ENCODE data around the gene FLYWCH1.

FLYWCH1 gene

DNA sequence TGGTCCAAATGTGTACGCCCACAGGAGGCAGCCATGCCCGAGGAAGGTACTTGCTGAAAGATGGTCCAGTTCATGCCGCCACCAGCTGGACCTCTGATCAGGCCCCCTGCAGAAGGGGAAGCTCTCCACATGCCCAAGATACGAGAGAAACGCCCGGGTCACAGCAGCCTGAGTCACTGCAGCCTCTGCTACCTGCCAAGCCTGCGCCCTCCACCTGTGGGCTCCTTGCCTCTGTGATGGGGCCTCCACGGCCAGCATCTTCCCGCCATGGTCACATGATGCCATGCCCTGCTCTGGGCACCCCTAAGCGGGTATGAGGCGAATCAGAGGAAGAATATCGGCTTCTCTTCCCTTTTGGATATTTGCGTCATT is 38.6 kb downstream of the FLYWCH1 start:
- DNase-seq, result no peak
- peaks cover 3% of the 10 kb centered on the region for H3K27me3 Mint-ChIP-seq (ENCODE audit: low read depth, poor library complexity)
- TF ChIP-seq, protein P1, sequence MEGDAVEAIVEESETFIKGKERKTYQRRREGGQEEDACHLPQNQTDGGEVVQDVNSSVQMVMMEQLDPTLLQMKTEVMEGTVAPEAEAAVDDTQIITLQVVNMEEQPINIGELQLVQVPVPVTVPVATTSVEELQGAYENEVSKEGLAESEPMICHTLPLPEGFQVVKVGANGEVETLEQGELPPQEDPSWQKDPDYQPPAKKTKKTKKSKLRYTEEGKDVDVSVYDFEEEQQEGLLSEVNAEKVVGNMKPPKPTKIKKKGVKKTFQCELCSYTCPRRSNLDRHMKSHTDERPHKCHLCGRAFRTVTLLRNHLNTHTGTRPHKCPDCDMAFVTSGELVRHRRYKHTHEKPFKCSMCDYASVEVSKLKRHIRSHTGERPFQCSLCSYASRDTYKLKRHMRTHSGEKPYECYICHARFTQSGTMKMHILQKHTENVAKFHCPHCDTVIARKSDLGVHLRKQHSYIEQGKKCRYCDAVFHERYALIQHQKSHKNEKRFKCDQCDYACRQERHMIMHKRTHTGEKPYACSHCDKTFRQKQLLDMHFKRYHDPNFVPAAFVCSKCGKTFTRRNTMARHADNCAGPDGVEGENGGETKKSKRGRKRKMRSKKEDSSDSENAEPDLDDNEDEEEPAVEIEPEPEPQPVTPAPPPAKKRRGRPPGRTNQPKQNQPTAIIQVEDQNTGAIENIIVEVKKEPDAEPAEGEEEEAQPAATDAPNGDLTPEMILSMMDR (IDR thresholded peaks at IDR 0.05), result no peak

DNA sequence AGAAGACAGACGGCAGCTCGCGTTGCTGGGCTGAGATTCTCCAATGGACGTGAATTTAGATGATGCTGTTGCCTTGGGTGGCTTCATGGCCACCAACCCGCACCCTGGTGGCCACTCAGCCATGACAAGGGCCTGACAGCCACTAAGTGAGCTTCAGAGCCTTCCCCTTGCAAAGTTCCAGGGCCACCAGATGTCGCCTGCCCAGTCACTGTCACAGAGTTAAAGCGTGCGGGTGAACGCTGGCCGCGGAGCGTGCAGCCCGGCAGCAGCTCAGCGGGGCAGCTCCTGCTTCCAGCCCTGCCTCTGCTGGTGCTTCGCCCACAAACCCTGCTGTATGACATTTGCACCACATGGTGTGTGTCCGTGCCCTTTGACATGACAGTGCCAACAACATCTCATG is 39.0 kb downstream of the FLYWCH1 start:
- H3K27me3 Mint-ChIP-seq (ENCODE audit: low read depth, poor library complexity), result peaks cover 3% of the 10 kb centered on the region
- TF ChIP-seq, protein P1 (IDR thresholded peaks at IDR 0.05), result no peak
- peaks cover 14% of the 10 kb centered on the region for H3K36me3 Mint-ChIP-seq (ENCODE audit: low read depth)
- DNase-seq, result no peak
- no peak overlapping the region for H3K27ac Mint-ChIP-seq
- no peak overlapping the region for H3K4me3 Mint-ChIP-seq
- peaks cover 17% of the 10 kb centered on the region for H3K4me1 Mint-ChIP-seq
- H3K9me3 Mint-ChIP-seq, result peaks cover 6% of the 10 kb centered on the region

More for the DNA sequence above, 38.6 kb downstream of the FLYWCH1 start:
- peaks cover 6% of the 10 kb centered on the region for H3K9me3 Mint-ChIP-seq
- no peak overlapping the region for H3K4me3 Mint-ChIP-seq
- no peak overlapping the region for H3K27ac Mint-ChIP-seq
- peaks cover 17% of the 10 kb centered on the region for H3K4me1 Mint-ChIP-seq
- peaks cover 14% of the 10 kb centered on the region for H3K36me3 Mint-ChIP-seq (ENCODE audit: low read depth)

DNA sequence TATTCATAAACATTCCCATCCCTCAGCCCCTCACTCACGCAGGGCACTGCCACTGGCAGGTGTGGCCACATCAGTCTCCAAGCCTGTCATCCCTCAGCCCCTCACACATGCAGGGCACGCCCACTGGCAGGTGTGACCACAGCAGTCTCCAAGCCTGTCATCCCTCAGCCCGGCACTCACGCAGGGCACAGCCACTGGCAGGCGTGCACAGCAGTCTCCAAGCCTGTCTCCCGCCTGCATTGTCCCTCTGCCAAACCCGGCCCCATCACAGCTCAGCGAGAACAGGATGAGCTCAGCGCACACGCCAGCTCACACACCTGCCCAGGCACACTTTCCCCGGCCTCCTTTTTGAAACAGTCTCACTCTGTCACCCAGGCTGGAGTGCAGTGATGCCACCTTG is 40.9 kb downstream of the FLYWCH1 start:
- no peak for DNase-seq
- peaks cover 4% of the 10 kb centered on the region for H3K36me3 Mint-ChIP-seq (ENCODE audit: low read depth)
- H3K9me3 Mint-ChIP-seq, result no peaks in the 10 kb centered on the region
- no peak overlapping the region for H3K4me3 Mint-ChIP-seq
- TF ChIP-seq, protein P1 (IDR thresholded peaks at IDR 0.05), result no peak
- H3K27ac Mint-ChIP-seq, result no peak overlapping the region
- peaks cover 27% of the 10 kb centered on the region for H3K4me1 Mint-ChIP-seq
- peaks cover 3% of the 10 kb centered on the region for H3K27me3 Mint-ChIP-seq (ENCODE audit: low read depth, poor library complexity)

DNA sequence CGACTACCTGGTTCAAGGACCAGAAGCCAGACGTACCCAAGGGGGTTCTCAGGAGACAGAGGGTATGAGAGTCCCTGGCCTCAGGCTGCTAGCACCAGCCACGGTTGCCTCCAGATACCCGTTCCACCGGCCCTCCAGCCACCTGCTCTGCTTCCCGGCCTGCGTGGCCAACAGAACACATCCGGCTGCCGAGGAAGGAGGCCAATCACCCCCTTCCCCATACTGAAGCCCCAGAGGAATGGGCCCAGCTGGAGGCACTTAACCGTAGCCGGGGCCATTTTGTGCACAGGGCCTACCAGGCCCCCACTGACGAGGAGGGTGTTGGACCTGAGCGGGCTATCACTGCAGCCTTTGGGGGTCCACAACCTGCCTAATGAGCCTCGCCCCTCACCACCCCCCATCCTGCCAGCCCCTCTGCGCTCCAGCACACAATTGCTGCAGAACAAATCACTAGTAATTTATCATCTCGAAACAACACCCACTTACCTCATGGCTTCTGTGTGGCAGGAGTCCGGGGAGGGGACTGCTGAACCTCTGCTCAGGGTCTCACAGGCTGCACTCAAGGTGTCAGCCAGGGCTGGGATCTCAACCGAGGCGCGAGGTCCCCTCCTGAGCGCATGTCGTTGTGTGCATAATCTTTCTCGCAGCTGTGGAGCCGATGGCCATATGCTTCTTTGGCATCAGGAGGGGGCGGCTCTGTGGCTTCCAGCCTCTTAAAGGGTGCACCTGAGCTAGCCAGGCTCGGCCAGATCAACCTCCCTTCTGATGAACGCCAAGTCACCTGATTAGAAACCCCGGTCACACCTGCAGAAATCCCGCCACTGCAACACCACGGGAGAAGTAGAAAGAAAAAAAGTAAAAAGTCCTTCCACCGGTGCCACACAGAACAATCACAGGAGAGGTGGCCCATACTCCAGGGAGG is 42.2 kb downstream of the FLYWCH1 start:
- peaks cover 4% of the 10 kb centered on the region for H3K27me3 Mint-ChIP-seq (ENCODE audit: low read depth, poor library complexity)
- peak overlapping the region; percentile 54 for H3K27ac Mint-ChIP-seq
- no peaks in the 10 kb centered on the region for H3K36me3 Mint-ChIP-seq (ENCODE audit: low read depth)
- no peak overlapping the region for H3K4me3 Mint-ChIP-seq
- DNase-seq, result no peak
- no peaks in the 10 kb centered on the region for H3K9me3 Mint-ChIP-seq
- TF ChIP-seq, protein P1 (IDR thresholded peaks at IDR 0.05), result no peak
- peaks cover 27% of the 10 kb centered on the region for H3K4me1 Mint-ChIP-seq

DNA sequence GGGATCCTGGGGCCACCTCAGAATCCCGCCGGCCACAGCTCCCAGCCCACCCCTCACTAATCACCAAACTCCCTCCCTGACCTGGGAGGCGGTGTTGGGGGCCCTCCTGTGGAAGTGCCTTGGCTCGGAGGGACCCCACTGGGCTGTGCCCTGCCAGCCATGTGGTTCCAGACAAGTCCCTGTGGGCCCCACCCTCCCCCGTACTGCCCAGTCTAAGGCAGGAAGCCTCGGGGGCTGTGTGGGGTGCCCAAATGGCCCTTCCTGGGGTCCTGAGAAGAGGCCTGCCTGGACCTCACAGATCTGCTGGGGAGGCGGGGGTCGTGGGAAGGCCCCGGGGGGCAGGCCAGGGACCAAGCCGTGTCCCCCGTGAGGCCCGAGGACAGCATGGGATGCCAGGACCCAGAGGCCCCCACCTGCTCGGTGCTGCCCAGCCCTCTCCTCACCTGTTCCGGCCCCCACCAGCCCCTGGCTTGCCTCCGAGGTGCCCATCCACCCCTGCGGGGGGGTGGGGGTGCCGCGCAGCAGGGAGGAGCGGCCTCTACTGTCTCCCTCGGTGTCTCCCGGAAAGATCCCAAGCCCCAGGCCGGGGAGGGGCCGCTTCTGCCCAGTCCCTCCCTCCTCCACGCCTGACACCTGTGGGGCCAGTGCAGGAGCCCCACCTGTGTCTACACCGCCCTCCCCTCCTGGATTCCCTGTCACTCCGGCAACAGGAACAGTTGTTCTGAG is 43.1 kb downstream of the FLYWCH1 start:
- Mint-ChIP-seq H3K4me1 (peaks cover 27% of the 10 kb centered on the region), H3K27me3 (ENCODE audit: low read depth, poor library complexity) (peaks cover 12% of the 10 kb centered on the region), H3K9me3 (no peaks in the 10 kb centered on the region), H3K27ac (no peak overlapping the region), H3K36me3 (ENCODE audit: low read depth) (no peaks in the 10 kb centered on the region), H3K4me3 (no peak overlapping the region)
- TF ChIP-seq, protein P1 (IDR thresholded peaks at IDR 0.05), result no peak
- DNase-seq, result no peak

Measured in nephron progenitor cell (in vitro differentiated cells).